Right cardiac atrium (tissue), 5 donors: ENCODE results near the gene ACTA1. TPM values are rescaled to one million over a fixed set of nuclear protein-coding genes. Genes with fewer than 3 reads are reported as not detected.
A peak's percentile ranks its signal among the peaks of the same experiment; 100 is the strongest.

Experiments used
- ATAC-seq, 2 donors: fragments of 200-7000 bp; cut with Tn5 transposase; one replicate each; pipeline versions ENCODE4 v1.8.0 to v1.9.1; 2020; ENCODE audit warnings: moderate library complexity in 2 of 2, mild to moderate bottlenecking in 1 of 2
- DNase-seq, 3 donors: peaks; one replicate each; pipeline ENCODE4 v3.0.0-alpha.2; 2020
- H3K27ac ChIP-seq: one replicate; pipeline ENCODE4 v1.5.1; 2013; ENCODE audit warnings: mild to moderate bottlenecking, low read length, control low read depth, moderate library complexity
- H3K27me3 ChIP-seq: one replicate; pipeline ENCODE4 v1.6.1; 2013; ENCODE audit not compliant: control insufficient read depth, insufficient read depth
- H3K4me1 ChIP-seq: one replicate; pipeline ENCODE4 v1.6.1; 2013; ENCODE audit warnings: low read length; ENCODE audit not compliant: control insufficient read depth, insufficient read depth
- H3K4me3 ChIP-seq: one replicate; pipeline ENCODE4 v1.5.1; 2013; ENCODE audit warnings: low read length, control low read depth
- H3K9me3 ChIP-seq: one replicate; pipeline ENCODE4 v1.6.1; 2013; ENCODE audit warnings: low read length; ENCODE audit not compliant: control insufficient read depth
- WGBS: extraction: QIAGEN DNeasy Blood & Tissue Kit; methylation state at CpG from one replicate; pipeline ENCODE4 v1.1.7; 2013; 5-methylcytosine and 5-hydroxymethylcytosine counted together
- intact Hi-C, 4 donors: fragments of 100-400 bp; cut with DNase I; formaldehyde crosslinking; loops; one replicate each; pipeline versions ENCODE4 v1.11.0 to v1.14.0; 2022 to 2023
- polyA plus RNA-seq: library from polyadenylated mRNA; stranded (reverse); fragments of 200-250 nt; gene quantifications from one replicate; pipeline ENCODE4 v1.2.3, GENCODE V29; 2013
- total RNA-seq, 4 donors: library from RNA; stranded (reverse); fragmentation: NEBNext Ultra II Directional; extraction: Animal tissue kit (Norgen Biotek cat#: 25700); gene quantifications; one replicate each; pipeline ENCODE4 v1.2.1, GENCODE V29; 2021
- donor health status: healthy with polysubstance abuse.
- donor health status: DM: no; HTN: yes; CAD: no.
- donor health status: DM: no; HTN: no; CAD: no.
- donor health status: DM: no; HTN: yes; CAD: no; lungs with severe emphysema.
- donor health status: DM: yes; HTN: yes; CAD: no.

The ACTA1 gene
- total and polyA plus RNA-seq, 5 donors, result 54.5 to 1,262 (median 194) TPM

- no peaks in the 10 kb centered on the region for H3K9me3 ChIP-seq
- H3K4me1 ChIP-seq, result no peaks in the 10 kb centered on the region
- WGBS, result 45% methylated on average over 5 of the region's 5 CpGs
- ATAC-seq, result peak; percentile 48 to 51
- H3K27ac ChIP-seq, result peak overlapping the region; percentile 27
- intact Hi-C loops, result no loop called here
- H3K27me3 ChIP-seq, result no peaks in the 10 kb centered on the region
- DNase-seq, result no peak
- no peak overlapping the region for H3K4me3 ChIP-seq
Observed at GRCh38 chr1:229440851-229441537, 7.1 kb upstream of the ACTA1 start.

GRCh38 chr1:229438021-229438420 lies 4.1 kb upstream of the ACTA1 start:
- intact Hi-C loops, result no loop called here
- 96% methylated on average over 3 of the region's 3 CpGs for WGBS
- no peak overlapping the region for H3K27ac ChIP-seq
- DNase-seq, result no peak
- no peaks in the 10 kb centered on the region for H3K27me3 ChIP-seq
- no peaks in the 10 kb centered on the region for H3K9me3 ChIP-seq
- H3K4me1 ChIP-seq, result no peaks in the 10 kb centered on the region
- no peak overlapping the region for H3K4me3 ChIP-seq
- no peak for ATAC-seq

GRCh38 chr1:229437443-229437842 lies 3.5 kb upstream of the ACTA1 start:
- WGBS, result 98% methylated on average over 2 of the region's 2 CpGs
- no peak overlapping the region for H3K27ac ChIP-seq
- no peak overlapping the region for H3K4me3 ChIP-seq
- intact Hi-C loops, result no loop called here
- DNase-seq (no peak), ATAC-seq (no peak)
- H3K27me3 ChIP-seq, result no peaks in the 10 kb centered on the region
- H3K4me1 ChIP-seq, result no peaks in the 10 kb centered on the region
- no peaks in the 10 kb centered on the region for H3K9me3 ChIP-seq

- Histone ChIP-seq H3K27me3 (no peaks in the 10 kb centered on the region), H3K4me3 (no peak overlapping the region), H3K27ac (no peak overlapping the region), H3K9me3 (no peaks in the 10 kb centered on the region), H3K4me1 (peaks cover 3% of the 10 kb centered on the region)
- ATAC-seq, result no peak
- DNase-seq, result no peak
- 76% methylated on average over 7 of the region's 7 CpGs for WGBS
- intact Hi-C loops, result no loop called here
Observed at GRCh38 chr1:229436201-229436600, 2.3 kb upstream of the ACTA1 start.

GRCh38 chr1:229434641-229435051 lies 752 bp upstream of the ACTA1 start:
- intact Hi-C loops, result no loop called here
- Histone ChIP-seq H3K9me3 (no peaks in the 10 kb centered on the region), H3K27ac (peak overlapping the region; percentile 74), H3K4me3 (no peak overlapping the region), H3K27me3 (no peaks in the 10 kb centered on the region), H3K4me1 (peaks cover 3% of the 10 kb centered on the region)
- DNase-seq (peak in 1 of 3 donors; percentile 66), ATAC-seq (peak; percentile 59 to 60)
- WGBS, result 1% methylated on average over 27 of the region's 27 CpGs

GRCh38 chr1:229433364-229434004 lies 410 bp downstream of the ACTA1 start:
- Histone ChIP-seq H3K27me3 (no peaks in the 10 kb centered on the region), H3K4me3 (peak overlapping the region; percentile 4), H3K4me1 (peaks cover 3% of the 10 kb centered on the region), H3K9me3 (no peaks in the 10 kb centered on the region), H3K27ac (no peak overlapping the region)
- intact Hi-C loops, result no loop called here
- ATAC-seq (no peak), DNase-seq (no peak)
- 12% methylated on average over 19 of the region's 19 CpGs for WGBS

- no peak for DNase-seq
- H3K27ac ChIP-seq, result no peak overlapping the region
- peaks cover 3% of the 10 kb centered on the region for H3K4me1 ChIP-seq
- H3K4me3 ChIP-seq, result no peak overlapping the region
- no peak for ATAC-seq
- intact Hi-C loops, result no loop called here
- 9% methylated on average over 37 of the region's 37 CpGs for WGBS
- no peaks in the 10 kb centered on the region for H3K27me3 ChIP-seq
- no peaks in the 10 kb centered on the region for H3K9me3 ChIP-seq
Observed at GRCh38 chr1:229432905-229433304, 989 bp downstream of the ACTA1 start.

- H3K4me1 ChIP-seq, result peaks cover 3% of the 10 kb centered on the region
- ATAC-seq (no peak), DNase-seq (no peak)
Observed at GRCh38 chr1:229432116-229432461, 1.8 kb downstream of the ACTA1 start.

GRCh38 chr1:229431284-229432115 lies 2.4 kb downstream of the ACTA1 start:
- Histone ChIP-seq H3K9me3 (no peaks in the 10 kb centered on the region), H3K27ac (no peak overlapping the region), H3K4me3 (no peak overlapping the region), H3K27me3 (no peaks in the 10 kb centered on the region), H3K4me1 (peaks cover 3% of the 10 kb centered on the region)
- intact Hi-C loops, result no loop called here
- DNase-seq (no peak), ATAC-seq (no peak)
- WGBS, result 9% methylated on average over 65 of the region's 65 CpGs

More at GRCh38 chr1:229432116-229432461, 1.8 kb downstream of the ACTA1 start:
- Histone ChIP-seq H3K9me3 (no peaks in the 10 kb centered on the region), H3K27ac (no peak overlapping the region), H3K27me3 (no peaks in the 10 kb centered on the region), H3K4me3 (no peak overlapping the region)
- WGBS, result 5% methylated on average over 38 of the region's 38 CpGs
- intact Hi-C loops, result no loop called here

- WGBS, result 3% methylated on average over 16 of the region's 16 CpGs
- Histone ChIP-seq H3K27ac (no peak overlapping the region), H3K4me3 (no peak overlapping the region), H3K27me3 (no peaks in the 10 kb centered on the region), H3K4me1 (peaks cover 3% of the 10 kb centered on the region), H3K9me3 (no peaks in the 10 kb centered on the region)
- peak; percentile 78 to 80 for ATAC-seq
- peak; percentile 78 to 92 (median 91) for DNase-seq
- intact Hi-C loops, result no loop called here
Observed at GRCh38 chr1:229430761-229431283, 3.1 kb downstream of the ACTA1 start.

- no peak overlapping the region for H3K27ac ChIP-seq
- H3K27me3 ChIP-seq, result no peaks in the 10 kb centered on the region
- 73% methylated on average over 3 of the region's 3 CpGs for WGBS
- H3K9me3 ChIP-seq, result no peaks in the 10 kb centered on the region
- no peak for DNase-seq
- H3K4me1 ChIP-seq, result peaks cover 3% of the 10 kb centered on the region
- intact Hi-C loops, result no loop called here
- ATAC-seq, result no peak
- no peak overlapping the region for H3K4me3 ChIP-seq
Observed at GRCh38 chr1:229428256-229428655, 5.6 kb downstream of the ACTA1 start.
